Activated CD4-positive, alpha-beta T cell treated with anti-CD3 and anti-CD28 coated beads, Interleukin-2, amount 10 ng/mL, durations not matched to agents 7 days and 5 days (primary cell): ENCODE measurements around the gene PTPRG. TPM values are rescaled to one million over a fixed set of nuclear protein-coding genes. Genes with fewer than 3 reads are reported as not detected.

Experiments used
- CTCF ChIA-PET: fragments of 350-600 bp; sonication (Branson Sonifier 250); formaldehyde crosslinking; loops from one replicate; lab custom pipeline; 2021; ENCODE audit warnings: antibody characterized with exemption; lab: Charles Lee
- POLR2A ChIA-PET: fragments of 350-600 bp; sonication (Branson Sonifier 250); formaldehyde crosslinking; loops from one replicate; lab custom pipeline; 2021; ENCODE audit warnings: antibody characterized with exemption; lab: Charles Lee
- DNase-seq: peaks from one replicate; pipeline ENCODE4 v3.0.0-alpha.2; 2020
- H3K27ac Mint-ChIP-seq: one replicate; pipeline ENCODE4 v1.8.0; 2021; ENCODE audit warnings: mild to moderate bottlenecking, moderate library complexity, mixed read lengths
- H3K27me3 Mint-ChIP-seq: one replicate; pipeline ENCODE4 v1.8.0; 2021; ENCODE audit warnings: mixed read lengths
- H3K36me3 Mint-ChIP-seq: one replicate; pipeline ENCODE4 v1.8.0; 2021; ENCODE audit warnings: low read depth, mixed read lengths
- H3K4me1 Mint-ChIP-seq: one replicate; pipeline ENCODE4 v1.8.0; 2021; ENCODE audit warnings: mixed read lengths
- H3K4me3 Mint-ChIP-seq: one replicate; pipeline ENCODE4 v1.8.0; 2021; ENCODE audit warnings: mild to moderate bottlenecking, moderate library complexity, mixed read lengths
- H3K9me3 Mint-ChIP-seq: one replicate; pipeline ENCODE4 v1.8.0; 2021; ENCODE audit warnings: mixed read lengths
- total RNA-seq, 2 experiments: library from RNA; stranded (reverse); gene quantifications; one replicate each; pipeline ENCODE4 v1.2.3, GENCODE V29; 2021

Gene PTPRG
- total RNA-seq, 2 experiments from 2014 or later: not detected

- DNase-seq: no peak
- Mint-ChIP-seq H3K27me3 (no peaks in the 10 kb centered on the region), H3K9me3 (no peaks in the 10 kb centered on the region), H3K4me1 (no peaks in the 10 kb centered on the region), H3K27ac (no peak overlapping the region), H3K4me3 (no peak overlapping the region), H3K36me3 (no peaks in the 10 kb centered on the region)
- POLR2A ChIA-PET: no interaction called here
- CTCF ChIA-PET: no interaction called here
Observed at GRCh38 chr3:62094461-62094860, 533.1 kb downstream of the PTPRG start.

GRCh38 chr3:62095080-62095479 is 533.7 kb downstream of the PTPRG start:
- Mint-ChIP-seq H3K27ac (no peak overlapping the region), H3K9me3 (no peaks in the 10 kb centered on the region), H3K36me3 (no peaks in the 10 kb centered on the region), H3K4me3 (no peak overlapping the region), H3K4me1 (no peaks in the 10 kb centered on the region), H3K27me3 (no peaks in the 10 kb centered on the region)
- ChIA-PET POLR2A (no interaction called here), CTCF (no interaction called here)
- DNase-seq: no peak

GRCh38 chr3:62095756-62096155 is 534.4 kb downstream of the PTPRG start:
- no peak overlapping the region for H3K4me3 Mint-ChIP-seq

GRCh38 chr3:62096521-62096920 is 535.1 kb downstream of the PTPRG start:
- ChIA-PET POLR2A (no interaction called here), CTCF (interaction anchor here (0.6 kb wide), 1 partner anchor 37 kb away, joined by 3 read pairs; no protein-coding TSS in a partner anchor)

More at GRCh38 chr3:62095756-62096155, 534.4 kb downstream of the PTPRG start:
- H3K36me3 Mint-ChIP-seq: no peaks in the 10 kb centered on the region
- no peak for DNase-seq
- ChIA-PET CTCF (interaction anchor here (0.6 kb wide), 1 partner anchor 36 kb away, joined by 3 read pairs; no protein-coding TSS in a partner anchor), POLR2A (no interaction called here)
- H3K27me3 Mint-ChIP-seq: no peaks in the 10 kb centered on the region
- H3K4me1 Mint-ChIP-seq: no peaks in the 10 kb centered on the region
- H3K9me3 Mint-ChIP-seq: no peaks in the 10 kb centered on the region
- no peak overlapping the region for H3K27ac Mint-ChIP-seq

GRCh38 chr3:62097121-62097520 is 535.8 kb downstream of the PTPRG start:
- H3K9me3 Mint-ChIP-seq: no peaks in the 10 kb centered on the region
- no peaks in the 10 kb centered on the region for H3K27me3 Mint-ChIP-seq
- no peaks in the 10 kb centered on the region for H3K36me3 Mint-ChIP-seq
- H3K27ac Mint-ChIP-seq: no peak overlapping the region
- H3K4me1 Mint-ChIP-seq: no peaks in the 10 kb centered on the region
- DNase-seq: no peak
- POLR2A ChIA-PET: no interaction called here
- no peak overlapping the region for H3K4me3 Mint-ChIP-seq
- CTCF ChIA-PET: no interaction called here

More at GRCh38 chr3:62096521-62096920, 535.1 kb downstream of the PTPRG start:
- H3K27me3 Mint-ChIP-seq: no peaks in the 10 kb centered on the region
- no peaks in the 10 kb centered on the region for H3K4me1 Mint-ChIP-seq
- no peak overlapping the region for H3K27ac Mint-ChIP-seq
- H3K36me3 Mint-ChIP-seq: no peaks in the 10 kb centered on the region
- H3K4me3 Mint-ChIP-seq: no peak overlapping the region
- no peaks in the 10 kb centered on the region for H3K9me3 Mint-ChIP-seq
- DNase-seq: no peak

- Mint-ChIP-seq H3K36me3 (no peaks in the 10 kb centered on the region), H3K4me3 (no peak overlapping the region), H3K27me3 (no peaks in the 10 kb centered on the region), H3K9me3 (no peaks in the 10 kb centered on the region), H3K27ac (no peak overlapping the region), H3K4me1 (no peaks in the 10 kb centered on the region)
- ChIA-PET CTCF (no interaction called here), POLR2A (no interaction called here)
- DNase-seq: no peak
Observed at GRCh38 chr3:62098646-62099365, 537.4 kb downstream of the PTPRG start.

GRCh38 chr3:62100282-62100989 is 539.1 kb downstream of the PTPRG start:
- Mint-ChIP-seq H3K9me3 (no peaks in the 10 kb centered on the region), H3K36me3 (no peaks in the 10 kb centered on the region), H3K27me3 (no peaks in the 10 kb centered on the region), H3K4me3 (no peak overlapping the region), H3K4me1 (no peaks in the 10 kb centered on the region), H3K27ac (no peak overlapping the region)
- DNase-seq: no peak
- ChIA-PET POLR2A (no interaction called here), CTCF (no interaction called here)

GRCh38 chr3:62101488-62101887 is 540.1 kb downstream of the PTPRG start:
- no peak overlapping the region for H3K27ac Mint-ChIP-seq
- no peak for DNase-seq
- ChIA-PET POLR2A (no interaction called here), CTCF (no interaction called here)
- no peaks in the 10 kb centered on the region for H3K36me3 Mint-ChIP-seq
- no peak overlapping the region for H3K4me3 Mint-ChIP-seq
- H3K9me3 Mint-ChIP-seq: no peaks in the 10 kb centered on the region
- no peaks in the 10 kb centered on the region for H3K27me3 Mint-ChIP-seq
- H3K4me1 Mint-ChIP-seq: no peaks in the 10 kb centered on the region

- H3K27me3 Mint-ChIP-seq: no peaks in the 10 kb centered on the region
- CTCF ChIA-PET: no interaction called here
- POLR2A ChIA-PET: no interaction called here
- no peak for DNase-seq
- H3K9me3 Mint-ChIP-seq: no peaks in the 10 kb centered on the region
- no peak overlapping the region for H3K27ac Mint-ChIP-seq
- H3K4me3 Mint-ChIP-seq: no peak overlapping the region
- H3K4me1 Mint-ChIP-seq: no peaks in the 10 kb centered on the region
- H3K36me3 Mint-ChIP-seq: no peaks in the 10 kb centered on the region
Observed at GRCh38 chr3:62103531-62103930, 542.2 kb downstream of the PTPRG start.

GRCh38 chr3:62109534-62109933 is 548.2 kb downstream of the PTPRG start:
- no peak overlapping the region for H3K27ac Mint-ChIP-seq
- CTCF ChIA-PET: no interaction called here
- POLR2A ChIA-PET: no interaction called here
- H3K9me3 Mint-ChIP-seq: peaks cover 5% of the 10 kb centered on the region
- no peaks in the 10 kb centered on the region for H3K36me3 Mint-ChIP-seq
- H3K27me3 Mint-ChIP-seq: no peaks in the 10 kb centered on the region
- no peak for DNase-seq
- no peaks in the 10 kb centered on the region for H3K4me1 Mint-ChIP-seq
- no peak overlapping the region for H3K4me3 Mint-ChIP-seq

GRCh38 chr3:62110443-62111225 is 549.3 kb downstream of the PTPRG start:
- POLR2A ChIA-PET: no interaction called here
- no peak for DNase-seq
- no peak overlapping the region for H3K4me3 Mint-ChIP-seq

GRCh38 chr3:62113092-62113491 is 551.7 kb downstream of the PTPRG start:
- Mint-ChIP-seq H3K27me3 (no peaks in the 10 kb centered on the region), H3K27ac (no peak overlapping the region), H3K4me3 (no peak overlapping the region), H3K4me1 (no peaks in the 10 kb centered on the region), H3K36me3 (no peaks in the 10 kb centered on the region), H3K9me3 (peaks cover 5% of the 10 kb centered on the region)
- DNase-seq: no peak
- ChIA-PET POLR2A (no interaction called here), CTCF (no interaction called here)

More at GRCh38 chr3:62110443-62111225, 549.3 kb downstream of the PTPRG start:
- Mint-ChIP-seq H3K9me3 (peaks cover 5% of the 10 kb centered on the region), H3K27me3 (no peaks in the 10 kb centered on the region), H3K27ac (no peak overlapping the region), H3K4me1 (no peaks in the 10 kb centered on the region), H3K36me3 (no peaks in the 10 kb centered on the region)
- CTCF ChIA-PET: no interaction called here

- Mint-ChIP-seq H3K4me1 (no peaks in the 10 kb centered on the region), H3K9me3 (peaks cover 2% of the 10 kb centered on the region), H3K27me3 (no peaks in the 10 kb centered on the region), H3K27ac (no peak overlapping the region), H3K4me3 (no peak overlapping the region), H3K36me3 (no peaks in the 10 kb centered on the region)
- DNase-seq: no peak
- ChIA-PET CTCF (no interaction called here), POLR2A (no interaction called here)
Observed at GRCh38 chr3:62114763-62115162, 553.4 kb downstream of the PTPRG start.
